ENCODE measurements around the gene WASF3.

The WASF3 gene

DNA sequence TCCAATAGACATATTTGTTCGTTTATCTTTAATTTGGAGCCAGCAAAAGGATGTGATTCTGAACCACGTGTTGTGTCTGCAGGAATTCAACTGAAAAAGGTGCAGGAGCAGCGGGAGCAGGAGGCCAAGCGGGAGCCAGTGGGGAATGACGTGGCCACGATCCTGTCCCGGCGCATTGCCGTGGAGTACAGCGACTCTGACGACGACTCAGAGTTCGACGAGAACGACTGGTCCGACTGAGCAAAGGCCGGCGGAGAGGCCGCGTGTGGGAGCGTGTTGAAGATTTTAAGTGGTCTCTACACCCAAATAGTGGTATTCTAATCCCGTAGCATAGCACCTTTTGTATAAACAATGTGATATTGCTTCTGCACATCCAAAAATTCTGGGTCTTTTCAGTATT lies 128.1 kb downstream of the WASF3 start:
- DNase-seq (ENCODE audit: low read depth), result no peak

DNA sequence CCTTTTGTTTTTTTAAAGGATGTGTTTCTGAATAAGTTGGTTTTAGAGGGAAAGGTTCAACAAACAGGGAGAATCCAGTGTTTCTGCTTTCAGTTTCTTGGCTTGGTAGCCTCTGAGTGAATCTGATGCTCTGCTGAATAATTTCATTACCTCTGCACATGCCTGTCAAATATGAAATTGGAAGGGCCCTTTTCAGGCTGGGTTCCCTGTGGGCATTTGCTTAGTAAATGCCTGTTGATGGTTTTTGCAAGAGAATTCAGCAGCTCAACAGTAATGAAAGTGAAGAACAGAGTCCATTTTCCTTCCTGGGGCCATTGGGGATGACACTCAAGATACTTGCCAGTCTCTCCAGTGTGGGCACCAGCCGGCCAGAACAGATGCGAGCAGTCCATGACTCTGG lies 128.8 kb downstream of the WASF3 start:
- DNase-seq (ENCODE audit: low read depth), result no peak

DNA sequence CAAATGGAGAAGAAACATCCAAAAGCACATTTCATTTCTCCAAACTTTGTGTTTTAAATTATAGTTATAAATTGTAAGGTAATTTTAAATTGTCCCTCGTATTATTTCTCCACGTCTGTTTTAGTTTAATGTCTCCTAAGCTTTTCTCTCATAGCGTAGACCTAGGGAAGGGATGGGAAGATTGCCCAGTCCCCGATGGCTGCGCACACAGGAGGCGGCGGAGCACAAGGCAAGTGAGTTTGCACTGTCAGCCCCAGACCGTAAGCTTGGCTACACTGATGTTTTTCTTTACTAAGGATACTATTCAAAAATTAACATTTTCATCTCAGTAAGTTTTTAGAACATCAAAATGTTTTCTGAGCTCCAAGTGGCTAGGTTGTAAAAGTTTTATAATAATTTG lies 130.8 kb downstream of the WASF3 start:
- no peak for DNase-seq (ENCODE audit: low read depth)

DNA sequence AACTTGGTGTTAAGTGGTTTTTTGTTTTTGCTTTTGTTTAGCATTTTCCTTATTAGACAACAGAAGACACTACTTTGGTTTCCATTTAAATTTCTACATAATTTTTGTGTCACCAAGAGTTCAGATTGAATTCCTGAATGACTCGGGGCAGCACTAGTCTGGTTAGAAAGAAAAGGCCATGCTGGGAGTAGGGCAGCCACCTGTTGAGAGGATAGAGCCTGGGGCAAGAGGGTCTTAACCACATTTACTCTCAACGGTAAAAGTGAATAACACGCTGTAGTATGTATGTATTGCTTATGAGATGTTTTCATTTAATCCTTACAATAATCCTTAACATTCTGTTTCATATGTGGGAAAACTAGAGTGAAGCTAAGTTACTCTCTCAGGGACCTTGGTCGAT lies 131.5 kb downstream of the WASF3 start:
- no peak for DNase-seq (ENCODE audit: low read depth)

DNA sequence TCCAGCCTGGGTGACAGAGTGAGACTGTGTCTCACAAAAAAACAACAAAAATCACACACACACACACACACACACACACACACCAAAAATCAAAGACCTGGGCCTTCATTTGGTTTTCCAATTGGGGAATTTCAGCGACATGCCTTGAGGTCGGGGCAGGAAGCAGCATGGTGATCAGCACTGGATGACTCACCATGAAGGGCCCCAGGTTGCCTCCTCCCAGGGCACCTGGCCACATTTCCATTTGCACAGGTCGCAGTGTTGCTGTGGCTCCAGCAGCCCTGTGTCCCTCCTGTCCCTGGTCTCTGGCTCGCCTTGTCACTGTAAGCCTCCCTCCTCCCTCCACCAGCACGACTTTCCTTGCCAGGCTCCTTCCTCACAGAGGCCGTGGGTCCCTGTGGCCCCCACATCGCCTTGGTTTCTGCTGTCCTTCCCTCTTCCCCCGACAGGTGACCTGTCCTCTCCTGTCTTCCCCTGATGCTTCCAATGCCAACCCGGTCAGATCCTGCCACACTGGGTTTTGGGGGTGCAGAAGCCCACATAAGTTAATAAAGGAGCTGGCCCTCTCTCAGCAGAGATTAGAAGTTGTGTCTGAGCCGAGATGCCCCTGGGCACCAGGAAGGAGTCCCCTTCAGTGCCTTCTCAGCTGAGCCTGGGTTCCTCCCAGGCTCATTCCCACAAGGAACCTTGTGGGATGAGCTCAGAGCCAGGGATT lies 136.4 kb downstream of the WASF3 start:
- no peak for DNase-seq (ENCODE audit: low read depth)

DNA sequence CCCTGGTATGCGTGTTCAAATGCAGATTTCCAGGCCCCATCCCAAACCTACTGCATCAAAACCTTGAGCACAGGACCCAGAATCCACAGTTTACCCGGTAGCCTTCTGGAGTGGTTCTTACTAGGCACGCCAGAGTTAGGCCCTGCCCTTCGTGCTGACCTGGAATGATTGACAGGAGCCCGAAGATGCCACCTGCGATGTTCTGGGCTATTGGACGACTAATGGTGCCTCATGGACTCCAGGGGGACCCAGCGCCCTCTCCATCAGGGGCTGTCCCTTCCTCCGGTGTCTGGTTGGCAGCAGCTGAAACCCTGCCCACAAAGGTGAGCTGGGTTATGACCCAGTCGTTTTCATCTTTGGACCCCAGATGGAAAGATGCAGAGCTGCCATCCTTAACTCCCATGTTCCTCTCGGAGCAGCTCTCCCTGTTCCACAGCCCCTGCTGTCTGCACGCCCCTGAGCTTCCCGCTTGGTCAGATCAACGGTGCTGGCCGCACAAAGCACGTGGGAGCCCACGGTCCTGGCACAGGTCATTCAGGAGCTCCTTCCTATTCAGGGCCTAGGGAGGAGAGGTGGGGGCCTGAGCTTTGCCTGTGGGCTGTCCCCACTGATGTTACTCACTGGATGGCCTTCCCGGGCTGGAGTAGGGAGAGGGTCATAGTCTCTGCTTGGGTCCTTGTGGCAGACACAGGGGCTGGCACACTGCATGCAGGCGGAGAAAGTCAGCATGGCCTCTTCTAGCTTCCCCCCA lies 137.3 kb downstream of the WASF3 start:
- DNase-seq (ENCODE audit: low read depth), result no peak

DNA sequence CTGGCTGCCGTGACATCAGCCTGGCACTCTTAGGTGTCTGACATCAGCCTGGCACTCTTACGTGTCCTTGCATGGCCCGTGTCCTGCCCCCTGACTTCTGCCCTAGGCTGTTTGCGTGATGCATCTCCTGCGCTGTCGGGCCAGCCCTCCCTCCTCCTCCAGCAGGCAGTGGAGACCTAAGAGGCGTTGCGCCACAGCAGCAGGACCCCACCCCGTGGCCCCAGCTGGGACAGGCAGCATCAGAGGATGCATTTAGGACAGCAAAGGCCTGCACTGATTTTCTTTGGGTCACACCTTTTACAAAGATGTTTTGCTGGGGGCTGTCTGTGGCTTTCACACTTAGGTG lies 137.8 kb downstream of the WASF3 start:
- no peak for DNase-seq (ENCODE audit: low read depth)

DNA sequence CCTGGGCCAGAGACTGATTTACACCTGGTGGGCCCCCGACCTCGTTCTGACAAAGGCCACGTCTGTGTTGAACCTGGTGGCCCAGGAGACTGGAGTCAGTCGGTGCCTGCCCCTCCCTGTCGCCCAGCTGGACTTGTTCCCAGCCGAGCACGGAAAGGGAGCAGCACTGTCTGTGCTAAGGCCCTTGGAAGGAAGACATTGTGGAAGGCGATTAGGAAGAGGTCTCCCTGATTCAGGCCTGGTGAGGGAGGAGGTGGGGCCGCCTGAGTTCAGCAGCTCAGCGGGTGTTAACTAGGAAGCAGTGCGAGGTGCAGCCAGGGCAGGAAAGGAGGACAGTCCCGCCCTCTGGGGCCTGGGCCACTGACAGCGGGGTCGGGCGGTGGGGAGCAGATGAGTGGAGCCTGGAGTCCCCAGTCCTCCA lies 138.4 kb downstream of the WASF3 start:
- DNase-seq (ENCODE audit: low read depth), result no peak

DNA sequence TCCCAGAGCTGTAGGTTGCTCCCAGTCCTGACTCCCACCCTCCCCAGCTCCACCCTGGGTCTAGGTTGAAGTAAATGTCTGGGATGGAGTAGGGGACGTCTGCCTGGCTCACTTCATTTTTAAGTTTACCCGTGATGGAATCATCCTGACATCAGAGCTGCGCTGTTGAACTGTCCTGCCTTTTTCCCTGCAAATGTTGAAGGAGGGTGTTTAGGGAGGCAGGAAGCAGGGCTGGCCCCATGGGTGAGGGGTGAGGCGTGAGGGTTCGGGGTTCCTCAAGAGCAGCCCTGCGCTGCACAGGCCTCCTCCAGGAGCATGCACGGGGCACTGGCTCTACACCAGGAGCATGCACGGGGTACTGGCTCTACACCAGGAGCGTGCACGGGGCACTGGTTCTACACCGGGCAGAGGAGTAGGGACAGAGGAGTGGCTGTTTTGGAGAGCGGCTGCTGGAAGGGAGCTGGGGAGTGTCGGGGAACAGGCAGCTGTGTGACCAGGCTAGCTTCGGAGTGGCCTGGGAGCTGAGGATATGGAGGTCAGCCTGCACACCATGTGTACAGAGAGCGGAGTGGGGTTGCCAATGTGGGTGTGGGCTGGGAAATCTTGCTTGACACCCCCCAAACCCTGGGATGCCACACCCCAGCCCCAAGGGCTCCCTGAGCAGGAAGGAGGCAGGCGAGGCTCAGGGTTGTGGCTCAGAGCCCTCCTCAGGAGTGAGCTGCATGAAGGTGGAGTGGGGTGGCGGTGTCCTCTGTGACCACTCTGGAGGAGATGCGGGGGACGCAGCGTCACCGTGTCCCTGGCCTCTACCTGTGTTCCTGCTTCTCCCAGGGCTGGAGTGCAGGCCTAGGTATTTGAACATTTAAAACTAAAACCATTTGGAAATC lies 139.8 kb downstream of the WASF3 start:
- DNase-seq (ENCODE audit: low read depth), result no peak

DNA sequence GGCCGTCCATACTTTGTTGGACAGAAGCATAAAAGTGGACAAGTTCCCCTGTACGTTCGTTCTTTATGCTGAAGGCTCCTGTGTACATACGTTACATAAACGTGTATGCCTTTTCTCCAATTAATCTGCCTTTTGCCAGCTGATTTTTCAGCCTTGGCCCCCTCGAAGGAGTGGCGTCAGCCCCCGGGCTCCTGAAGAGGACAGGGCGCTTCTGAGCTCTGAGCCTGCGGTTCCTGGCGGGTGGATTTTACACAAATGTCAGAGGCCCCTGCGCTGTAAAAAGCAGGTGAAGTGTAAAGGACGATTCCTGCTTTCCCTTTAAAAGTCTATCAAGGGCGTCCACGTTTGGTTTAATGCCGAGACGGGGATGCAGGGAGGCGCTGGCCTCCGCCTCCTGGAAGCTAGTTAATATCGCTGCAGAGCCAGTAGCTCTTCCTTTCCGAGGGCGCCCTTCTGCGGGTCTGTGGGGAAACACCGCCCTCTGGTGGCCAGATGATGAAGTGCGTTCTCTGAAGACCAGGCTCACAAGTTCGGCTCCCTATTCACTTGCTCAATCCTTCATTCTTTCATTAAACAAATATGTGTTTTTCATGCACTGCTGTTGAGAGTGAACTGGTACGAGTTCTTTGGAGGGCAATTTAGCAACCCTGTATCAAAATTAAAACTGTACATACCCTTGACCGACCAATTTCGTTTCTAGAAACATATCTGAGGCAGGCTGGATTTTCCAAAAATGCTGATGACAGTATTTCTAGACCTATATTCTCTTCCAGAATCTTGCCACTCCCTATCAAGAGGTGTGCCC lies 141.1 kb downstream of the WASF3 start:
- DNase-seq (ENCODE audit: low read depth), result peak; percentile 29

DNA sequence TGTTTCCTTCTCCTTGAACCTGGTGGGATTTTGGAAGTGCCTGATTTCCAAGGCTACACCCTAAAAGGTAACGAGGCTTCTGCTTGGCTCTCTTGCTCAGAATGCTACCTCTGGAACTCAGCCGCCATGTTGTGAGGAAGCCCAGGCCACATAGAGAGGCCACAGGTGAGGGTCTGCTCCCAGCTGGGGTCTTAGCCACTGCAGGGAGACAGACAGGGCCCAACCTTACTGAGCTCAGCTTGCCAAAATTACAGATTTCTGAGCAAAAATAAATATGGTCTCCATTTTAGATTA lies 141.7 kb downstream of the WASF3 start:
- DNase-seq (ENCODE audit: low read depth), result no peak

DNA sequence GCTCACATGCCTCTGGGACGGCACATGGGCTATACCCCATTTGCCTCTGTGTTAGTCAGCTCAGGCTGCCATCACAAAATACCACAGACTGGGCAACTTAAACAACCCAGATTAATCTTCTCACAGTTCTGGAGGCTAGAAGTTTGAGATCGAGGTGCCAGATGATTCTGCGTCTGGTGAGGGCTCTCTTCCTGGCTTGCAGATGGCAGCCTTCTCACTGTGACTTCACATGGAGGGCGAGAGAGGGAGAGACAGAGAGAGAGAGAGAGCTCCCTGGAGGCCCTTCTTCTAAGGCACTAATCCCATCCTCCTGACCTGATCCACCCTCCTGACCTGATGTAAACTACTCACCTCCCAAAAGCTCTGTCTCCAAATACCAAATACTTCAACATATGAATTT lies 148.1 kb downstream of the WASF3 start:
- no peak for DNase-seq (ENCODE audit: low read depth)

DNA sequence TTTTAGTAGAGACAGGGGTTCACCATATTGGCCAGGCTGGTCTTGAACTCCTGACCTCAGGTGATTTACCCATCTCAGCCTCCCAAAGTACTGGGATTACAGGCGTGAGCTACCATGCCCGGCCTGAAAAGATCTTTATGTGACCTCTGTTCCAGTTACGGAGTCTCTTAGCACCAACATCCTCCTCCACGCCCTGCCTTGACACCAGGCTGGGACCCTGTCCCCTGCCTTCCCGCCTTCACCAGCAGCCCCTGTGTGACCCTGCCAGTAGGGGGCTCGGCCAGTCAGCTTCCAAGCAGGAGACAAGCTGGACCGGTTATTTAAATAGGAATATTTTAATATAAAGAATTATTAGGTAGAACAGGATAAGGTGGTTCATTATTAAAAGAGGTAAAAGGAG lies 148.9 kb downstream of the WASF3 start:
- no peak for DNase-seq (ENCODE audit: low read depth)

DNA sequence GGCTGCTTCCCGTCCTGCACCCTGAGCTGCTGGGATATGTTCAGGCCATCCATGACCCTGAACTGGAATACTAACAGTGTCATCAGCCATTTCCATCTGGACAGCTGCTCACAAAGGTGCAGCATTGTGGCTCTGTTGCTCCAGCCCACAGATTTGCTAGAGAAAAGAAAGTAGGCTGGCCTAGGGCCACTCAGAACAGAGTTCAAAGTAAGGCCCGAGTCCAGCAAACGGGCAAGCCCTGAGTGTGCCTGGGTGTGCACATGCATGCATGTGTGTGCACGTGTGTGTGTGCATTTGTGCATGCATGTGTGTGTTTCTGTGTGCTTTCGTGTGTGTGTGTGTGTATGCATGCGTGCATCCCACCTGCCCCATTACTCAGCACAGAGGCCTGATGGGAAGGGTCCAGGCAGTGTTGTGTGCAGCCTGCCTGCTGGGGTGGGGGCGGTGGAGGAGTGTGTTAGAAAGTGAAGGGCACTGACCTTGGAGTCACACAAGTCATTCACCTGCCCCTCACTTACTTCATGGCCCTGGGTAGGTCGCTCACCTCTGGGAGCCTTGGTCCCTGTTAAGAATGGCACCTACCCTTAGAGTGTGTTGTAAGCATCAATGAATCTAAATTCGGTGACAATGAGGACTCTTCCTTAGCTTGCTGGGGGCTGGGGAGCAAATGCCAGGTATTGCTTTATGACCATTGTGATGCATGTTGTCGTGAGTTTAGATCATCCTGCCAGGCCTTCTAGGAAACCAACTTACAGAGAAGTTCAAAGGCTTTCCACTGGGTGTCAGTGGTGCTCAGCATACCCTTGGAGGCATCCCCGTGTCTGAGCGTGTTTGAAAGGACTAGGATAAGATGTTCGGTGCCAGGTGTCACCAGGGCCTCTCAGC lies 149.9 kb downstream of the WASF3 start:
- no peak for DNase-seq (ENCODE audit: low read depth)

DNA sequence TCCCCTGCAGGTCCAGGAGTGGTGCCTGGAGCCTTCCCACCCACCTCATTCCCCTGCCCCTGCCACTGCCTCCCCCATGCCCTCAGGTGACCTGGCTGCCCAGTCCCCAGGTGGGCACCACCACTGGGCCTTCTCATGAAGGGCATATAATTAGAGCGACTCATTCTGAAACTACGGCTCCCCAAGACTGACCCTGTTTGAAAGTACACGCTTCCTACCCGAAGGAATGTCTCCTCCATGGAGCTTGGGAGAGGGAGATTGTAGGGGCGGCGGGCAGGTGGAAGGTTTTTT lies 150.5 kb downstream of the WASF3 start:
- DNase-seq (ENCODE audit: low read depth), result no peak

DNA sequence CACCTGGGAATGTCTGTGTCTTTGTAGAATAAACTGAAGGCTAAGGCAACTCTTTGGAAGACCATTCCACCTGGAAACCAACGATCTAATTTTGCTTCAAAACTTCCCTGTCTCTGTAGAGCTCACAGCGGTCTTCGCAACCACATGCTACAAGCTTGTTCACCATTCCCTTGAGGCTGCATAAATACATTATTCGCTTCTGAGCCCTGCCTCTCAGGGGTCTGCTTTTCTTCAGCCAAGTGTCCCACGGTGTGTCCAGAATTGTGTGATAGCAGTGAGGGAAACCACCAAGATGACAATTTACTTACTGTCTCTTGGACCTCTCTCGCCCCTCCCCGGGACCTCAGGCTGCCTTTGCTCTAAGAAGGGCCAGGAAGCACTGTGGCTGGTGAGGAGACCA lies 152.0 kb downstream of the WASF3 start:
- no peak for DNase-seq (ENCODE audit: low read depth)

DNA sequence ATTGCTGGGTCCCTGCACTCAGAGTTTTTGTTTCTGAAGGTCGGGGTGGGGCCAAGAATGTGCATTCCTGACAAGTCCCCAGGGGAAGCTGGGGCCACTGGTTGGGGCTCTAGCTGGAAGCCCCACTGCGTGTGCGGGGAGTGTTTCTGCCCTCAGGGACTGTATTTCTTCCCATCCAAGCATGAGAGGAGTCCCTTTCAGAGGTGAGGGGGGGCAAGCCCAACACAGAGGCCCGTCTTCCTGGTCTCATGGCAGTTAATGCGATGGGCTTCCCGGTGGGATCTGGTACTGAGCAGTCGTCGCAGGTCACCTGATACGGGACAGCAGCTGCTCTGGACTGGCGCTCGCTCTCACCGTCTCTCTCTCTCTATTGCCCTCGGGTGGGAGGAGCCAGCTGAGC lies 152.7 kb downstream of the WASF3 start:
- DNase-seq (ENCODE audit: low read depth), result no peak

DNA sequence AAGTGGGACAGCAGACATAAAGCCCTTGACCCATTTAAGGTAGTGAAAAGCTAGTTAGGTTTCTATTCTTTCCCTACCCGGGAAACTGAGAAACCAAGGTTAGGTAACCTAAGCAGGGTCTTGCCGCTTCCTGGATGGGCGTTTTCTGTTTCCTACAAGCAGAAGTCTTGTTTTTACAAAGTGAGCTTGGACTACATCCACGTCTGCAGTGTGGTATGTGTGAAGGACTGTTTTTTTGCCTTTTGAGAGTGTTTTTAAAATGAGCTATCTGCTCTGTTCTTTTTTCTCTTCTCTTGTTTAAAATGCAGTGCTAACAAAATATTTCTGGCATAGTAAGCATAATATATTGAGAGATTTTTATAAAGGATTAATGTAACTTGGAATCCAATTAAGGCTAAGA lies 153.7 kb downstream of the WASF3 start:
- DNase-seq (ENCODE audit: low read depth), result no peak

DNA sequence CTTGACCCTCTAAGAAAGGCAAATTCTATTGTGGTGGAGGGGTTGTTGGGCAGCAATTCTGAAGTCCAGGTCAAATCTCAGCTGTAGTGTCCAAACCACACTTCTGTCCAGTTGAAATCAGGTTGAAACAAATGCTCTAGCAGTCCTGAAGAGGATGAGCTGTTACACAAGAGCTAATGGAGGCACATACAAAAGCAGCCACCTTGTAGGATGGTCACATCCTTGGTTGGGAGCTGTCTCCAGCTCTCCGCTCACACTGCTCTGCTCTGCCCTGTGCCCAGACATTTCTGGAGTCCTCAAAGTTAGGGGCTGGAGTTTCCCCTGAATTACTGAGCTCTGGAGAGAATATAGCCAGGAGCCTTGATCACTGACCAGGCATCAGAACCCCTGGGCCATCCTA lies 155.9 kb downstream of the WASF3 start:
- DNase-seq (ENCODE audit: low read depth), result no peak

DNA sequence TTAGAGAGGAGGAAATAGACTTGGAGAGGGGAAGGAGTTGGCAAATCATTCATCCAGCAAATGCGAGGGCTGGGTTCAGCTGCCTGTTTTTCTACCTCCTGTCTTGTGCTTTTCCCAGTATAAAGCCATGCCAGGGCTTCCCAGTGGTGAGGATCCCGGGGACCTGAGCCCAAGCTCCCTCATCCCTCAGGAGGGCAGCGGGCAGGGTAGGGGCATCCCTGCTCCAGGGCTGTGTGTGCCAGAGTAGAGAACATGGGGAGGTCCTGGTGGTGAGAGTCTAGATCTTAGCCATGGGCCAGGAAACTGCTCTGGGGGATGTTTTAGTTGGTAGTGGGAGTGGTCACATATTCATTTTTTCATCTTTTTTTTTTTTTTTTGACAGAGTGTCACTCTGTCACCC lies 159.5 kb downstream of the WASF3 start:
- no peak for DNase-seq (ENCODE audit: low read depth)

DNA sequence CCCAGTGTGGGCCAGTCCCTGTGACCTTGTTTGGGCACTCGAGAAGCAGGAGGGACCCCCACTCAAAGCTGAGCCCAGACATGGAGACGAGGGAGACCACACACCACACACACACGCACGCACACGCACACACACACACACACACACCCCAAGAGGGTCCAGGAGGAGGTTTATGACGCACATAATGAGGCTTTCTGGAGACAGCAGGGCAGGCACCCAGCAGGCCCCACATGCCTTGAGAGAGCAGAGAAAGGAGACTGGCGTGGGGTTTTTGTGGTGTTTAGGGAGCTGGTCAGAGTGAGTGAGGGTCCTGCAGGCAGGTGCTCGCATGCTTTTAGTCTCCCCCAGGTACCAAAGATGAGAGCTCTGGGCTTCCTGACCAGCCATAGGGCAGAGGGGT lies 160.7 kb downstream of the WASF3 start:
- DNase-seq (ENCODE audit: low read depth), result no peak

DNA sequence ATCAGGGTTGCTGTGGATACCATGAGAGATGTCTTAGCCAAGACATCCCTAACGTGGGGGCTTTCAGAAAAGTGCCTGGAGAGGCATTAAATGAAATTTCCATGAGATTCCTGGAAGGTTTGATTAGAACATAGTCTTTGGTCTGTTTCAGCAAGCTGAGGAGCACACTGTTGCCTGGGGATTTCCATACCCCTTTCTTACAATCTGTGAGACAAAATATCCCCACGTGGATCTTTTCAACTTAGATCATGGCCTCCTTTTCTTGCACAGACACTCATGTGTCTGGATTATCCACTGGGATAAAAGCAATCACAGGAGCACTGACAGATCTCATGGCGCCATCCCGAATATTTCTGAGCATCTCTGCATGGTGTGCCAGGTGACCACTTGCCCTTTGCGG lies 161.4 kb downstream of the WASF3 start:
- DNase-seq (ENCODE audit: low read depth), result no peak

Measured in HS-5 (cell line).